ENCODE results near the gene ARHGAP9.

Gene ARHGAP9

DNA sequence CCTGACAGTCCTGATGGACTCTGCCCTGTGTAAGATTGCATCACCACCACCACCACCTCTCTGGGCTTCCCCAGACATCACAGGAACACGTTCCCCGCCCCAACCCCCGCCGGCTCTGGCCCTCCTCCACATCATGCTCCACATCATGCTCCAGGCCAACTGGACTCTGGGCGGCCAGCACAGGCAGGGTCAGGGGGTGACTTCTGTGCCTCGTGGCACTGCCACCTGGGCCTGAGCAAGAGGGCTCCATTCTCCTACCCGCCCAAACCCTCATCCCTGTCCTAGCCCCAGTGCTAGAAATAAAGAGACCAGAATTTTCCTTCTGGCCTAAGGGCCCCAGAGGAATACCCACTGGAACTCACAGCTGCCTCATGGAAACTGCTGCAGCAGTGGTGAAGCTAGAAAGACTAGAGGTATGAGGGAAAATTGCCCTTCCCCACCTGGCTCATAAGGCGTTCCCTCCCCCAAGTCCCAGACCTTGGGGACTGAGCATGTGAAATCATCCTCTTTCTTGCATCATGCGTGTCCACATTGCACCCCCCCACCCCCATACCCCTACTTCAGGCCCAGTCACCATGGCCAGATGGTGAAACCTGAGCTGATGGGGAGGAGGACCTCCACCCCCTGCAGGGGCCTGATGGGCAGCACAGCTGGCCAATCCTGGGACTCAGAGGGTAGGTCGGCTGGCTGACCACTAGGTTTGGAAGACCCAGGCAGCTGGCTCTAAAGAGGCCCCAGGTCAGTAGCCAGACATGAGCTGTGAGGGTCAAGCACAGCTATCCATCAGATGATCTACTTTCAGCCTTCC is 24.9 kb downstream of the ARHGAP9 start, which contains the start of gene INHBE (continued):
- no peak for TF ChIP-seq ZNF274 (IDR thresholded peaks at IDR 0.05; ENCODE audit: low read length)
- TF ChIP-seq ZNF274 (tag by site-specific recombination; IDR thresholded peaks at IDR 0.05; ENCODE audit: borderline replicate concordance), result no peak
- TF ChIP-seq GLIS1 (tag by site-specific recombination; IDR thresholded peaks at IDR 0.05), result peak; percentile 91
- TF ChIP-seq KLF7 (tag by site-specific recombination; IDR thresholded peaks at IDR 0.05; ENCODE audit: borderline replicate concordance), result 0 out of 2 replicates have a peak, but pooled peaks have one; percentile 39
- TF ChIP-seq ZNF202 (tag by site-specific recombination; IDR thresholded peaks at IDR 0.05; ENCODE audit: borderline replicate concordance), result no peak
- peak; percentile 32; the same call in 1 of the 2 replicates for TF ChIP-seq ZNF76 (tag by site-specific recombination; IDR thresholded peaks at IDR 0.05; ENCODE audit: borderline replicate concordance, low read depth)
- TF ChIP-seq ZNF776 (tag by site-specific recombination; IDR thresholded peaks at IDR 0.05; ENCODE audit: borderline replicate concordance), result no peak
- TF ChIP-seq ZNF473 (tag by site-specific recombination; IDR thresholded peaks at IDR 0.05), result no peak
- peak; percentile 87 for TF ChIP-seq IKZF3 (tag by site-specific recombination; IDR thresholded peaks at IDR 0.05)
- TF ChIP-seq ZNF23 (tag by site-specific recombination; IDR thresholded peaks at IDR 0.05; ENCODE audit: borderline replicate concordance), result no peak
- TF ChIP-seq, protein P1, sequence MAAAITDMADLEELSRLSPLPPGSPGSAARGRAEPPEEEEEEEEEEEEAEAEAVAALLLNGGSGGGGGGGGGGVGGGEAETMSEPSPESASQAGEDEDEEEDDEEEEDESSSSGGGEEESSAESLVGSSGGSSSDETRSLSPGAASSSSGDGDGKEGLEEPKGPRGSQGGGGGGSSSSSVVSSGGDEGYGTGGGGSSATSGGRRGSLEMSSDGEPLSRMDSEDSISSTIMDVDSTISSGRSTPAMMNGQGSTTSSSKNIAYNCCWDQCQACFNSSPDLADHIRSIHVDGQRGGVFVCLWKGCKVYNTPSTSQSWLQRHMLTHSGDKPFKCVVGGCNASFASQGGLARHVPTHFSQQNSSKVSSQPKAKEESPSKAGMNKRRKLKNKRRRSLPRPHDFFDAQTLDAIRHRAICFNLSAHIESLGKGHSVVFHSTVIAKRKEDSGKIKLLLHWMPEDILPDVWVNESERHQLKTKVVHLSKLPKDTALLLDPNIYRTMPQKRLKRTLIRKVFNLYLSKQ (tag by site-specific recombination; IDR thresholded peaks at IDR 0.05; ENCODE audit: borderline replicate concordance), result no peak
- TF ChIP-seq ZNF768 (tag by site-specific recombination; IDR thresholded peaks at IDR 0.05), result no peak
- no peak; the same call in 1 of the 2 replicates for TF ChIP-seq ZNF24 (tag by site-specific recombination; IDR thresholded peaks at IDR 0.05)
- TF ChIP-seq ZNF544 (tag by site-specific recombination; IDR thresholded peaks at IDR 0.05), result no peak
- no peak for TF ChIP-seq KLF1 (tag by site-specific recombination; IDR thresholded peaks at IDR 0.05)
- TF ChIP-seq SP2 (tag by site-specific recombination; IDR thresholded peaks at IDR 0.05), result peak; percentile 62
- TF ChIP-seq, protein P2, sequence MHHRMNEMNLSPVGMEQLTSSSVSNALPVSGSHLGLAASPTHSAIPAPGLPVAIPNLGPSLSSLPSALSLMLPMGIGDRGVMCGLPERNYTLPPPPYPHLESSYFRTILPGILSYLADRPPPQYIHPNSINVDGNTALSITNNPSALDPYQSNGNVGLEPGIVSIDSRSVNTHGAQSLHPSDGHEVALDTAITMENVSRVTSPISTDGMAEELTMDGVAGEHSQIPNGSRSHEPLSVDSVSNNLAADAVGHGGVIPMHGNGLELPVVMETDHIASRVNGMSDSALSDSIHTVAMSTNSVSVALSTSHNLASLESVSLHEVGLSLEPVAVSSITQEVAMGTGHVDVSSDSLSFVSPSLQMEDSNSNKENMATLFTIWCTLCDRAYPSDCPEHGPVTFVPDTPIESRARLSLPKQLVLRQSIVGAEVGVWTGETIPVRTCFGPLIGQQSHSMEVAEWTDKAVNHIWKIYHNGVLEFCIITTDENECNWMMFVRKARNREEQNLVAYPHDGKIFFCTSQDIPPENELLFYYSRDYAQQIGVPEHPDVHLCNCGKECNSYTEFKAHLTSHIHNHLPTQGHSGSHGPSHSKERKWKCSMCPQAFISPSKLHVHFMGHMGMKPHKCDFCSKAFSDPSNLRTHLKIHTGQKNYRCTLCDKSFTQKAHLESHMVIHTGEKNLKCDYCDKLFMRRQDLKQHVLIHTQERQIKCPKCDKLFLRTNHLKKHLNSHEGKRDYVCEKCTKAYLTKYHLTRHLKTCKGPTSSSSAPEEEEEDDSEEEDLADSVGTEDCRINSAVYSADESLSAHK (tag by site-specific recombination; IDR thresholded peaks at IDR 0.05), result peak; percentile 33; the same call in 1 of the 2 replicates
- TF ChIP-seq HOXC10 (CRISPR knock-in tag; IDR thresholded peaks at IDR 0.05), result no peak
- TF ChIP-seq ZNF366 (tag by site-specific recombination; conservative IDR thresholded peaks at IDR 0.05), result peak; percentile 82
- 0 out of 2 replicates have a peak, but pooled peaks have one; percentile 30 for TF ChIP-seq ZNF843 (tag by site-specific recombination; IDR thresholded peaks at IDR 0.05)
- TF ChIP-seq ZNF391 (tag by site-specific recombination; IDR thresholded peaks at IDR 0.05; ENCODE audit: borderline replicate concordance, low read depth), result no peak
- no peak for TF ChIP-seq ZNF596 (tag by site-specific recombination; IDR thresholded peaks at IDR 0.05)
- peak; percentile 72; the same call in 1 of the 2 replicates for TF ChIP-seq ZBTB21 (tag by site-specific recombination; IDR thresholded peaks at IDR 0.05)
- peak; percentile 75; the same call in 1 of the 2 replicates for TF ChIP-seq ZNF610 (tag by site-specific recombination; IDR thresholded peaks at IDR 0.05; ENCODE audit: borderline replicate concordance)
- peak; percentile 29; the same call in 1 of the 2 replicates for TF ChIP-seq KLF9 (tag by site-specific recombination; IDR thresholded peaks at IDR 0.05; ENCODE audit: low read depth)
- no peak for TF ChIP-seq ZNF677 (tag by site-specific recombination; IDR thresholded peaks at IDR 0.05)
- TF ChIP-seq ZBTB17 (tag by site-specific recombination; IDR thresholded peaks at IDR 0.05), result peak; percentile 68
- TF ChIP-seq, protein P3, sequence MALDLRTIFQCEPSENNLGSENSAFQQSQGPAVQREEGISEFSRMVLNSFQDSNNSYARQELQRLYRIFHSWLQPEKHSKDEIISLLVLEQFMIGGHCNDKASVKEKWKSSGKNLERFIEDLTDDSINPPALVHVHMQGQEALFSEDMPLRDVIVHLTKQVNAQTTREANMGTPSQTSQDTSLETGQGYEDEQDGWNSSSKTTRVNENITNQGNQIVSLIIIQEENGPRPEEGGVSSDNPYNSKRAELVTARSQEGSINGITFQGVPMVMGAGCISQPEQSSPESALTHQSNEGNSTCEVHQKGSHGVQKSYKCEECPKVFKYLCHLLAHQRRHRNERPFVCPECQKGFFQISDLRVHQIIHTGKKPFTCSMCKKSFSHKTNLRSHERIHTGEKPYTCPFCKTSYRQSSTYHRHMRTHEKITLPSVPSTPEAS (tag by site-specific recombination; IDR thresholded peaks at IDR 0.05), result 0 out of 2 replicates have a peak, but pooled peaks have one; percentile 7
- TF ChIP-seq ZXDB (tag by site-specific recombination; IDR thresholded peaks at IDR 0.05), result peak; percentile 86
- TF ChIP-seq, protein P4, sequence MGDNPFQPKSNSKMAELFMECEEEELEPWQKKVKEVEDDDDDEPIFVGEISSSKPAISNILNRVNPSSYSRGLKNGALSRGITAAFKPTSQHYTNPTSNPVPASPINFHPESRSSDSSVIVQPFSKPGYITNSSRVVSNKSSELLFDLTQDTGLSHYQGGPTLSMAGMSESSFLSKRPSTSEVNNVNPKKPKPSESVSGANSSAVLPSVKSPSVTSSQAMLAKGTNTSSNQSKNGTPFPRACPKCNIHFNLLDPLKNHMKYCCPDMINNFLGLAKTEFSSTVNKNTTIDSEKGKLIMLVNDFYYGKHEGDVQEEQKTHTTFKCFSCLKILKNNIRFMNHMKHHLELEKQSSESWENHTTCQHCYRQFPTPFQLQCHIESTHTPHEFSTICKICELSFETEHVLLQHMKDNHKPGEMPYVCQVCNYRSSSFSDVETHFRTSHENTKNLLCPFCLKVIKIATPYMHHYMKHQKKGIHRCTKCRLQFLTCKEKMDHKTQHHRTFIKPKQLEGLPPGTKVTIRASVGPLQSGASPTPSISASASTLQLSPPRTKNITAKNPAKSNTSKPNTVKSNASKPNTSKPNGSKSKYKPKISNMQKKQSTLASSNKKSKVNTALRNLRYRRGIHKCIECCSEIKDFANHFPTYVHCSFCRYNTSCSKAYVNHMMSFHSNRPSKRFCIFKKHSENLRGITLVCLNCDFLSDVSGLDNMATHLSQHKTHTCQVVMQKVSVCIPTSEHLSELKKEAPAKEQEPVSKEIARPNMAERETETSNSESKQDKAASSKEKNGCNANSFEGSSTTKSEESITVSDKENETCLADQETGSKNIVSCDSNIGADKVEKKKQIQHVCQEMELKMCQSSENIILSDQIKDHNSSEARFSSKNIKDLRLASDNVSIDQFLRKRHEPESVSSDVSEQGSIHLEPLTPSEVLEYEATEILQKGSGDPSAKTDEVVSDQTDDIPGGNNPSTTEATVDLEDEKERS (tag by site-specific recombination; IDR thresholded peaks at IDR 0.05), result no peak
- TF ChIP-seq ZFHX2 (tag by site-specific recombination; conservative IDR thresholded peaks at IDR 0.05), result peak; percentile 62
- TF ChIP-seq YY2 (tag by site-specific recombination; IDR thresholded peaks at IDR 0.05), result no peak

Data from HEK293 (cell line).